Vagina (tissue), 2 donors: Measurements from ENCODE around the gene KDELR1.

Experiments
- POLR2AphosphoS5 ChIP-seq, 2 donors: sonication (generic); formaldehyde crosslinking; IDR thresholded peaks; one replicate each; pipeline ENCODE4 v1.9.0; 2017; ENCODE audit warnings: antibody characterized with exemption in 2 of 2, mild to moderate bottlenecking in 2 of 2, low read depth in 1 of 2; ENCODE audit not compliant: insufficient read depth in 1 of 2
- TF ChIP-seq, protein P1 (sequence below), 3 experiments: fragments of 450-650 bp in 2 of 3; fragments of 200-600 bp in 1 of 3; sonication (generic) in 1 of 3; IDR thresholded peaks; one replicate each; pipeline ENCODE4 v1.5.1; 2017 to 2019; ENCODE audit warnings: antibody characterized with exemption in 3 of 3, mild to moderate bottlenecking in 2 of 3, moderate library complexity in 2 of 3

DNA sequence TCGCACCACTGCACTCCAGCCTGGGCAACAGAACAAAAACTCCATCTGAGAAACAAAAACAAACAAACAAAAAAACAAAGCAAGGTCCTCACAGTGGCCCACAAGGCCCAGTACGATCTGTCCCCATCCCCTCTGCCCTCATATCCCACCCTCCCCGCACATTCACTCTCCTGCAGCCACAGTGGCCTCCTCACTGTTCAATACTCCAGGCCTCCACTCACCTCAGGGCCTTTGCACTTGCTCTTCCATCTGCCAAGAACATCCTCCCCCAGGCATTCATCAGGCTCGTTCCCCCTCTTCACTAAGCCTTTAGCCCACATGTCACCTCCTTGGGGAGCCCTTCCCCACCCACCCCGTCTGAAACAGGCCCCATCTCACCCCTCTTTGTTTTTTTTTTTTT is 32.2 kb downstream of the KDELR1 start:
- no peak for TF ChIP-seq POLR2AphosphoS5 (IDR thresholded peaks at IDR 0.05; ENCODE audit: insufficient read depth in 1 of 2, low read depth in 1 of 2)
- TF ChIP-seq, protein P1, sequence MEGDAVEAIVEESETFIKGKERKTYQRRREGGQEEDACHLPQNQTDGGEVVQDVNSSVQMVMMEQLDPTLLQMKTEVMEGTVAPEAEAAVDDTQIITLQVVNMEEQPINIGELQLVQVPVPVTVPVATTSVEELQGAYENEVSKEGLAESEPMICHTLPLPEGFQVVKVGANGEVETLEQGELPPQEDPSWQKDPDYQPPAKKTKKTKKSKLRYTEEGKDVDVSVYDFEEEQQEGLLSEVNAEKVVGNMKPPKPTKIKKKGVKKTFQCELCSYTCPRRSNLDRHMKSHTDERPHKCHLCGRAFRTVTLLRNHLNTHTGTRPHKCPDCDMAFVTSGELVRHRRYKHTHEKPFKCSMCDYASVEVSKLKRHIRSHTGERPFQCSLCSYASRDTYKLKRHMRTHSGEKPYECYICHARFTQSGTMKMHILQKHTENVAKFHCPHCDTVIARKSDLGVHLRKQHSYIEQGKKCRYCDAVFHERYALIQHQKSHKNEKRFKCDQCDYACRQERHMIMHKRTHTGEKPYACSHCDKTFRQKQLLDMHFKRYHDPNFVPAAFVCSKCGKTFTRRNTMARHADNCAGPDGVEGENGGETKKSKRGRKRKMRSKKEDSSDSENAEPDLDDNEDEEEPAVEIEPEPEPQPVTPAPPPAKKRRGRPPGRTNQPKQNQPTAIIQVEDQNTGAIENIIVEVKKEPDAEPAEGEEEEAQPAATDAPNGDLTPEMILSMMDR (IDR thresholded peaks at IDR 0.05), result no peak
